Measurements from ENCODE around the gene RHOT2.

DNA sequence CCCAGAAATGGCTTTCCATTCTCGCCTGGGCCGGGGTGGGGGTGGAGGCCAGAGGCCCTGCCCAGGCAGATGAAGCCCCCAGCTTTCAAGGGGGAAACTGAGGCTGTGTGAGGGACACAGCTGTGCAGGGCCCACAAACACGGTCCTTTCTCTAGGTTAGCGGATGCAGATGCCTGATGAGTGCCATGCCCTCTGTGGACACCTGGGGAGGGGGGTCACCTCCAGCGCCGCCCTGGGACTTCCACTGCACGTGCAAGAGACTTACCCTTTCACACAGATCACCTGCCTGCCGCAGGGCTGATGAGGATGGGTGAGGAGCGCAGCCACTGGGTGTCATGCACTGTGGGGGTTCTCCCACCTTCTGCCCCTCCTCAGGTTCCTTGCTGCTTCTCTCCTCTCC lies 50.5 kb downstream of the RHOT2 start:
- TF ChIP-seq EZH2 (IDR thresholded peaks at IDR 0.05; ENCODE audit: borderline replicate concordance, low read depth, low read length, severe bottlenecking) (no peak), CTCF (IDR thresholded peaks at IDR 0.05; ENCODE audit: extremely low read depth in 1 of 2, insufficient read depth in 1 of 2, low read depth in 1 of 2, low read length in 2 of 2) (no peak), POLR2A (IDR thresholded peaks at IDR 0.05; ENCODE audit: low read depth, low read length) (no peak), POLR2AphosphoS5 (IDR thresholded peaks at IDR 0.05; ENCODE audit: insufficient read depth, low read depth, low read length) (no peak), FOS (IDR thresholded peaks at IDR 0.05; ENCODE audit: borderline replicate concordance, insufficient read depth, low read length) (no peak)
- TF ChIP-seq, protein P1, sequence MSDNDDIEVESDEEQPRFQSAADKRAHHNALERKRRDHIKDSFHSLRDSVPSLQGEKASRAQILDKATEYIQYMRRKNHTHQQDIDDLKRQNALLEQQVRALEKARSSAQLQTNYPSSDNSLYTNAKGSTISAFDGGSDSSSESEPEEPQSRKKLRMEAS (IDR thresholded peaks at IDR 0.05; ENCODE audit: insufficient read depth, insufficient read length): no peak

Measured in endothelial cell of umbilical vein (primary cell).